Body of pancreas (tissue), 4 donors: ENCODE data around the gene STK31.
"Not testable (repeated sequence)": the region's sequence is repeated elsewhere in the genome, so short reads cannot be mapped to it uniquely, and the experiment has no call there.

Experiments used
- CTCF ChIP-seq, 7 experiments: fragments of 450-650 bp in 4 of 7; fragments of 200-600 bp in 3 of 7; sonication (generic) in 3 of 7; IDR thresholded peaks; one replicate each; pipeline ENCODE4 v1.5.1; 2016 to 2019; ENCODE audit warnings: antibody characterized with exemption in 7 of 7
- POLR2A ChIP-seq, 3 donors: fragments of 450-650 bp; IDR thresholded peaks; one replicate each; pipeline ENCODE4 v1.6.1; 2016; ENCODE audit warnings: antibody characterized with exemption in 3 of 3, mild to moderate bottlenecking in 2 of 3

GRCh38 chr7:23722587-23723216 is 12.7 kb downstream of the STK31 start:
- not testable (repeated sequence) for TF ChIP-seq CTCF, POLR2A (IDR thresholded peaks at IDR 0.05)
